Putamen (tissue), 1 donor: ENCODE data around the gene RFT1.

Experiments
- DNase-seq: peaks from one replicate; pipeline ENCODE4 v3.0.0-alpha.2; 2016; ENCODE audit warnings: low spot score

The RFT1 gene, protein sequence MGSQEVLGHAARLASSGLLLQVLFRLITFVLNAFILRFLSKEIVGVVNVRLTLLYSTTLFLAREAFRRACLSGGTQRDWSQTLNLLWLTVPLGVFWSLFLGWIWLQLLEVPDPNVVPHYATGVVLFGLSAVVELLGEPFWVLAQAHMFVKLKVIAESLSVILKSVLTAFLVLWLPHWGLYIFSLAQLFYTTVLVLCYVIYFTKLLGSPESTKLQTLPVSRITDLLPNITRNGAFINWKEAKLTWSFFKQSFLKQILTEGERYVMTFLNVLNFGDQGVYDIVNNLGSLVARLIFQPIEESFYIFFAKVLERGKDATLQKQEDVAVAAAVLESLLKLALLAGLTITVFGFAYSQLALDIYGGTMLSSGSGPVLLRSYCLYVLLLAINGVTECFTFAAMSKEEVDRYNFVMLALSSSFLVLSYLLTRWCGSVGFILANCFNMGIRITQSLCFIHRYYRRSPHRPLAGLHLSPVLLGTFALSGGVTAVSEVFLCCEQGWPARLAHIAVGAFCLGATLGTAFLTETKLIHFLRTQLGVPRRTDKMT

GRCh38 chr3:53130179-53131061, at the start of gene RFT1:
RFT1 (minus strand) TSS chr3:53130435; CDS start chr3:53130400, 35 bp downstream.
- peak; percentile 94 for DNase-seq

- DNase-seq: no peak
Observed at GRCh38 chr3:53179580-53179979, 49.3 kb upstream of the RFT1 start.

DNA sequence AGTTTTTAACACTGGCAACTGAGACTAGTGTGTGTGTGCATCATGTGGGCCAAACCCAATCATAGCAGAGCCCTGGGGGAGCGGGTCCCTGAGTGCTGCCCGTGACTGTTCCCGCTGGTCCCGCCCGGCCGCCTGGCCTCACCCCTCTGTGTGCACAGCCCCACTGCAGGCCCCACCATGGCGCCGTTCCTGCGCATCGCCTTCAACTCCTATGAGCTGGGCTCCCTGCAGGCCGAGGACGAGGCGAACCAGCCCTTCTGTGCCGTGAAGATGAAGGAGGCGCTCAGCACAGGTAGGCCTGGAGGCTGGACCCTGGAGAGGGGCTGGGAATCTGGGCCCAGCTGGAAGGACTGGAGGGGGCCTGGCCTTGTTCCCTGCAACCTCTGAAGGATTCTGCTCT, 48.0 kb upstream of the RFT1 start:
- no peak for DNase-seq

DNA sequence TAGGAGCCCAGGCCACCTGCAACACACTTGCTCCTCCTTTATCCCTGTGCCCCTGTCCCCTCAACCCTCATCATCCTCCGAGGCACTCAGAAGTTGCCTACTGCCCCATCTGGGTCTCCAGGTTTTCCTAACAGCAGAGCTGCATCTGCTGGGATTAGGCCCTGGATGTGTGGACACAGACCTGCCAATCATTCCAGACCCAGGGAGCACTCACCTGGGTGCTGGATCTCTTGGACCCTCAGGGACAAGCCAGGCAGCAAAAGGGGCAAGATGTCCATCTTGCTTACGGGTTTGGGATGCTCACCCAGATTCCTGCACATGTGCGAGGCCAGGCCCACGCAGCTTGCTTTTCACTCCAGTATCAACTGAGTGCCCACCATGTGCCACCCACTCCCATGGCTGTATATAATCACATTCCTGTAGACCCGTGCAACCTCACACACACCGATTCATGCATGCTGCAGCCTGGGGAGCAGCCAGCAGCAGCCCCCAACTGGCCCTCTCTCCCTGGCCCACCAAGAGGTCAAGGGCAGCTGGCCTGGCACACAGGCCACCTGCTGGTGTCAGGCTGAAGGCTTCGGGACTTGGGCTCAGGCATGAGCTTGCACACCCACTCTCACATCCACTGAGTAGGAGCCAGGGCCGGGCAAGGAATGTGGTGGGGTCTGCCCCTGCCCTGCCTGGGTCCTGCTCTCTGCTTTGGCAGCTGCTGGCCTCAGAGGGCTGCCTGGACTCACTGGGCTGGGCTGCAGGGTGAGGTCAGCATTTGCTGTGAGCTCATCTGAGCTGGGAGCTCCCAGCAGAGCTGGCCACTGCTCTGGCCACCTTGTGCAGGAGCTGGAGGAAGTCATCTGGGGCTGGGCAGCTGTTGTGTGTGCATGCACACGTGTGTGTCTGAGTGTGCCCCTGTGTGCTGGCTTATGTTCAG, 45.6 kb upstream of the RFT1 start:
- DNase-seq: no peak

GRCh38 chr3:53174346-53175250, 44.4 kb upstream of the RFT1 start:
- no peak for DNase-seq

DNA sequence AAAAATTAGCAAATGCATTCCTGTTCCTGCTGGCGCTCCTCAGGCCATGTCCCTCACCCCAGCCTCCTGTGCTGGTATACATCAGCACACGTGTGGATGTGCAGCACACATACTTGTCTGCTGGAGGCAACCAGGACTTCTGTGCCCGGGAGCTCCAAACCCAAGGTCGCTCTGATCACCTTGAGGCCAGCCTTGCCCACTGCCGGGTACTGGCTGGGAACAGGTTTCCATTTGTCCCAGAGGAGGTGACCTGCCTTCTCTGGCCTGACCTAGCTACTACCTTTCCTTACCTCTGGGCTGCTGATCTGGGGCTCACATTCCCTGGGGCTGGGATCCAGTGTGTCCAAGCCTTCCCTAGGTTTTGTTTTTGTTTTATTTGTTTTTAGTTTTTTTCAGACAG, 42.9 kb upstream of the RFT1 start:
- no peak for DNase-seq

- DNase-seq: no peak
Observed at GRCh38 chr3:53171827-53172505, 41.7 kb upstream of the RFT1 start.

- no peak for DNase-seq
Observed at GRCh38 chr3:53171064-53171418, 40.8 kb upstream of the RFT1 start.

DNA sequence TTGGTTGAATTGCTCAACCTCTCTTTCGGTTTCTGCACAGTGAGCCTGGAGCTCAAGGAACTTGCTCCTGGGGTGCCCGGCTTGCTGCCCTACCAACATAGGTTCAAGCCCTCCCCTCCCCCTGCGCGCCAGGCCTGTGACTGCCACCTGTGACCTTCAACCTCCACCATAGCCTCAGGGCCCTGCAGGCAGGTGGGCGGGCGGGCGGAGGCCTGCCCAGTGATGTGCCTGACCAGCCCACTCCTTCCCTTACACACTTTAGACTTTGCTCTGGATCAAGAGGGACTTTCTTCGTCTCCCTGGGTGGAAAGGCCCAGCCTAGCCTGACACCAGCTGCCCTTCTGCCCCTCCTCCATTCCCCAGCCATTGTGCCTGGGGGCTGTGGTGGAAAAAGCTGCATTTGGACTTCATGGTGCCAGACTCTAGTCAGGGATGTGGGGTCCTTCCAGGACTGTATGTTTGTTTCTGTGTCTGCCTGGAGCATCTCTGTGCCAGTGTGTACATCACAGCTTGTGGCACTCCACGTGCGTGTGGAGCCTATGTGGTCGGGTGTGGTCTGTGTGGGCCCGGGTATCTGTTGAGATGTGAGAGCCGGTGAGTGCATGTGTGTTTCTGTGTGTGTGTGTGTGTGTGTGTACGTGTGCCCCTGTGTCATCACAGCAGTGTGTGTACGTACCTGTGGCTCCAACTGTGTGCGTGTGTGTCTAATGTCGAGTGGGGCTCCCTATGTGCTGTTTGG, 40.3 kb upstream of the RFT1 start:
- no peak for DNase-seq

GRCh38 chr3:53169832-53170324, 39.6 kb upstream of the RFT1 start:
- no peak for DNase-seq

DNA sequence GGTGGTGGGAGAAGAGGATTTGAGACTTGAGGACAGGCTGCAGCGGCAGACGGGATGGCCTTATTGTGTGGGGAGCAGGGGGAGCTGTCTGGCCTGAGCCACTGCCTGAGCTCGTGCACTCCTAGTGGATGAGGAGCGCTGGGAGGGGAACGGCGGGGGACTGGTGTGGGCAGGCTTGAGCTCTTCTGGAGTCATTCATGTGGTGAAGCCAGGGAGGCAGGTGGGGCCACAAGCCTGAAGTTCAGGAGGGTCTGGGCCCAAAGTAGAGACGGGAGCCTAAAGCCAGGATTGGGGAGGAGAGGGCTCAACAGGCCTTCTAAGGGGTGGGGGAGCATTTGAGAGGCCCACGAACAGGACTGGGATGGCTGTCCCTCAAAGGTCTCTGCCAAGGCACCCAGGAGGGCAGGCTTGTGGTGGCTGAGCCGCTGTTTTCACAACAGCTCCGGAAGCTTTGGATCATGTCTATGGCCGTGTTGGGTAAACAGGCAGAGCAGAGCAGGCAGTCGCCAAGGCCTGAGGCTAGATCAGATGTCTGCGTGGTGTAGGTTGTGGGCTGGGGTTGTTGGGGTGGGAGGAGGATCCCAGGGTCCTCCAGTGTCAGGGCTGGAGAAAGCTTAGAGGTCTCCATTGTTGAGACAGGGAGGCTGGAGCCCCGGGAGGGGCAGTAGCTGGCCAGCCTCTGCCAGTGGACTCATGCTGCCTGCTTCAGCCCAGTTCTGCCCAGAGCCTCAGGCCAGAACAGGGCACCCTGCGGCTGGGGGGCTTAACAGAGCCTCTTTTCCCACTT, 39.0 kb upstream of the RFT1 start:
- no peak for DNase-seq

GRCh38 chr3:53168175-53168923, 38.1 kb upstream of the RFT1 start:
- DNase-seq: no peak

DNA sequence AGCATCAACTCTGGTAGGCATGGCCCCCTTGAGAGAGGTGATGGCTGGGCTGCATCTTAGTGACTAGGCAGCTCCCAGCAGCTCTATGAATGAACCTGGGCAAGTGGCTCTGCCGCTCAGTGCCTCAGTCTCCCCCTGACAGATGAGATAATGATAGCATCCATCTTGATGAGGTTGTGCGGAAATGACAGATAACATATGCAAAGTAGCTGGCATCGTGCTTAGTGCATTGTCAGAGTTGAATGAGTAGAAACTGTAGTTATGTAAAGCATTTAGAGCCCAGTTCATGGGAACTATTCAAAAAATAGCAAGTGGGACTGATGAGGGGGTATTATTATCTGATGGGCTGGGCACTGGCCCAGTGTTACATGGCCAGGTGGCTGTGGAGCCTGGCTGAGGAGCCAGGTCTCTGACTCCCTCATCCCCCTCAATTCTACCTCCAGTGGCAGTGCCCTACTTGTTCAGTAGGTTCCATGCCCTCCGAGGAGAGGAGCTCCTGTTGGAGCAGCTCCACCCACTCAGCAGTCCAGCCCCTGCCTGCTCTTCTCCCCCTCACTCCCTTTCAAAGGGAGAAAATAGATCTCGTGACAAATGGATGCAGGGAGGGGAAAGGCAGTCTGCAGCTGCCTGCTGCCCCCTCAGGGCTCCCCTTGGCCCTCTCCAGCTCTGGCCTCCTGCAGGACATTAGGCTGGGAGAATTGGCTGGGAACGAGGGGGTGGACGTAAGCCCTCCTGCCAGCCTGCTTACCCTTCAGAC, 37.4 kb upstream of the RFT1 start:
- peak; percentile 49 for DNase-seq

GRCh38 chr3:53166781-53167291, 36.6 kb upstream of the RFT1 start:
- peak; percentile 56 for DNase-seq

DNA sequence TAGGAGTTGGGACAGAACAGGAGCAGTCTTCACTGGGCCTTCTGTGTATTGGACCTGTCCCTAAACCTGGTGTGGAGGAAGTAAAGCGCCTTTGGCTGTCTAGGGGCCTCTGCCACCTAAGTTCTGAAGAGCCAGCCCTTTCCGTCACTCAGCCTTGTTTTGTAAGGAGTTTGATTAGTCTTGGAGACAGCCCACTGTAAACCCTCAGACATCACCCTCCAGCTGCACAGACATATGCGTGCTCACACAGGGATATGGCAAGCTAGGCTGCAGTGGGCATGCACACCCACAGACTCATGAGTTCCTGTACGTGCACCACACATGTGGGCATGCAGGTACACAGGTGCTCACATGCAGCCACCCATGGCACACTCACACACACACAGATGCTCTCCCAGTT, 36.0 kb upstream of the RFT1 start:
- DNase-seq: no peak

GRCh38 chr3:53164911-53165310, 34.7 kb upstream of the RFT1 start:
- no peak for DNase-seq
